Neural cell (in vitro differentiated cells): ENCODE measurements around the gene TLE7. TPM values are rescaled to one million over a fixed set of nuclear protein-coding genes. Genes with fewer than 3 reads are reported as not detected.

Experiments
- H2AFZ ChIP-seq: fragments of 200-600, 300-800 bp; sonication (generic), shearing (Covaris generic); 2 replicates; pipeline ENCODE4 v1.6.0; 2014; ENCODE audit warnings: low read depth, mild to moderate bottlenecking, antibody characterized with exemption, low read length, moderate library complexity
- H3F3A ChIP-seq: fragments of 200-600 bp; shearing (Covaris generic); 2 replicates; pipeline ENCODE4 v1.6.1; 2016; ENCODE audit warnings: mild to moderate bottlenecking, moderate library complexity, mixed read lengths, antibody characterized with exemption, low read length; ENCODE audit not compliant: insufficient read depth, poor library complexity, severe bottlenecking
- H3K27ac ChIP-seq: fragments of 200-600, 300-800 bp; sonication (generic), shearing (Covaris generic); 2 replicates; pipeline ENCODE4 v1.5.1; 2014; ENCODE audit warnings: mild to moderate bottlenecking, low read length, moderate library complexity
- H3K27me3 ChIP-seq: fragments of 300-800, 200-600 bp; sonication (generic), shearing (Covaris generic); 2 replicates; pipeline ENCODE4 v1.6.0; 2014; ENCODE audit warnings: mild to moderate bottlenecking, low read depth, low read length, moderate library complexity; ENCODE audit not compliant: insufficient read depth
- H3K36me3 ChIP-seq: fragments of 300-800, 200-600 bp; sonication (generic), shearing (Covaris generic); 2 replicates; pipeline ENCODE4 v1.5.1; 2014; ENCODE audit warnings: mild to moderate bottlenecking, antibody characterized with exemption, low read length, moderate library complexity; ENCODE audit not compliant: insufficient read depth
- H3K4me2 ChIP-seq: fragments of 300-800, 200-600 bp; sonication (generic), shearing (Covaris generic); 2 replicates; pipeline ENCODE4 v1.6.0; 2014; ENCODE audit warnings: mild to moderate bottlenecking, low read length
- H3K4me3 ChIP-seq: fragments of 300-800, 200-600 bp; sonication (generic), shearing (Covaris generic); 2 replicates; pipeline ENCODE4 v1.5.1; 2014; ENCODE audit warnings: mild to moderate bottlenecking, low read length, moderate library complexity
- H3K79me2 ChIP-seq: fragments of 200-600 bp; shearing (Covaris generic); replicated peaks from 2 replicates; pipeline ENCODE4 v1.6.0; 2014; ENCODE audit warnings: mild to moderate bottlenecking, low read length, moderate library complexity; ENCODE audit not compliant: insufficient read depth
- H3K9ac ChIP-seq: fragments of 300-800, 200-600 bp; sonication (generic), shearing (Covaris generic); 2 replicates; pipeline ENCODE4 v1.6.1; 2016; ENCODE audit warnings: mild to moderate bottlenecking, low read length, mixed read lengths
- H3K9me2 ChIP-seq: fragments of 200-600 bp; shearing (Covaris generic); 2 replicates; pipeline ENCODE4 v1.6.1; 2016; ENCODE audit warnings: mild to moderate bottlenecking, low read length, mixed read lengths; ENCODE audit not compliant: insufficient read depth
- H3K9me3 ChIP-seq: fragments of 200-600, 300-800 bp; sonication (generic), shearing (Covaris generic); 2 replicates; pipeline ENCODE4 v1.6.1; 2016; ENCODE audit warnings: mild to moderate bottlenecking, mixed run types, low read length, moderate library complexity, mixed read lengths
- H4K20me1 ChIP-seq: fragments of 200-600 bp; shearing (Covaris generic); 2 replicates; pipeline ENCODE4 v1.6.1; 2016; ENCODE audit warnings: mild to moderate bottlenecking, mixed run types; ENCODE audit not compliant: insufficient read depth
- EP300 ChIP-seq: fragments of 450-650 bp; conservative IDR thresholded peaks from 2 replicates; pipeline ENCODE4 v1.6.1; 2014; ENCODE audit warnings: antibody characterized with exemption, mild to moderate bottlenecking, moderate library complexity; ENCODE audit not compliant: poor library complexity, severe bottlenecking
- EZH2 ChIP-seq: fragments of 200-600, 300-800 bp; shearing (Covaris generic), sonication (generic); IDR thresholded peaks from 2 replicates; pipeline ENCODE4 v1.6.1; 2014; ENCODE audit warnings: antibody characterized with exemption, low read length, borderline replicate concordance, mild to moderate bottlenecking; ENCODE audit not compliant: insufficient read depth, poor library complexity, severe bottlenecking
- MXI1 ChIP-seq: fragments of 450-650 bp; conservative IDR thresholded peaks from 2 replicates; pipeline ENCODE4 v1.6.1; 2014; ENCODE audit warnings: antibody characterized with exemption, mild to moderate bottlenecking; ENCODE audit not compliant: poor library complexity, severe bottlenecking
- POLR2AphosphoS5 ChIP-seq: IDR thresholded peaks from 2 replicates; pipeline ENCODE4 v1.6.1; 2012
- RAD21 ChIP-seq: fragments of 450-650 bp; conservative IDR thresholded peaks from 2 replicates; pipeline ENCODE4 v1.6.1; 2014; ENCODE audit warnings: antibody characterized with exemption, mild to moderate bottlenecking, moderate library complexity
- SMC3 ChIP-seq: fragments of 450-650 bp; conservative IDR thresholded peaks from 2 replicates; pipeline ENCODE4 v1.6.1; 2014; ENCODE audit warnings: antibody characterized with exemption, mild to moderate bottlenecking, moderate library complexity; ENCODE audit not compliant: poor library complexity
- TAF1 ChIP-seq: IDR thresholded peaks from 2 replicates; pipeline ENCODE4 v1.6.1; 2012; ENCODE audit warnings: low read depth
- polyA plus RNA-seq: library from polyadenylated mRNA; depleted of rRNA; stranded (reverse); fragments of >200 nt; gene quantifications from 2 replicates; pipeline ENCODE4 v1.2.3, GENCODE V29; 2014
- TF ChIP-seq, protein P1 (sequence below): fragments of 450-650 bp; IDR thresholded peaks from 2 replicates; pipeline ENCODE4 v1.5.1; 2014; ENCODE audit warnings: antibody characterized with exemption, mild to moderate bottlenecking, moderate library complexity; ENCODE audit not compliant: poor library complexity, severe bottlenecking
- TF ChIP-seq, protein P2 (sequence below): IDR thresholded peaks from 2 replicates; pipeline ENCODE4 v1.6.1; 2012; ENCODE audit warnings: borderline replicate concordance

The TLE7 gene
- polyA plus RNA-seq, 1 donor from 2014 or later: not detected

- Histone ChIP-seq H3K27ac (no peak overlapping the region), H3K9me3 (peaks cover 26% of the 10 kb centered on the region), H3K4me2 (no peak overlapping the region), H3K9me2 (no peaks in the 10 kb centered on the region), H3F3A (no peaks in the 10 kb centered on the region), H3K9ac (no peak overlapping the region), H2AFZ (no peak overlapping the region), H4K20me1 (no peaks in the 10 kb centered on the region), H3K79me2 (no peaks in the 10 kb centered on the region), H3K36me3 (peaks cover 29% of the 10 kb centered on the region), H3K27me3 (no peaks in the 10 kb centered on the region), H3K4me3 (no peak overlapping the region)
- TF ChIP-seq, protein P1, sequence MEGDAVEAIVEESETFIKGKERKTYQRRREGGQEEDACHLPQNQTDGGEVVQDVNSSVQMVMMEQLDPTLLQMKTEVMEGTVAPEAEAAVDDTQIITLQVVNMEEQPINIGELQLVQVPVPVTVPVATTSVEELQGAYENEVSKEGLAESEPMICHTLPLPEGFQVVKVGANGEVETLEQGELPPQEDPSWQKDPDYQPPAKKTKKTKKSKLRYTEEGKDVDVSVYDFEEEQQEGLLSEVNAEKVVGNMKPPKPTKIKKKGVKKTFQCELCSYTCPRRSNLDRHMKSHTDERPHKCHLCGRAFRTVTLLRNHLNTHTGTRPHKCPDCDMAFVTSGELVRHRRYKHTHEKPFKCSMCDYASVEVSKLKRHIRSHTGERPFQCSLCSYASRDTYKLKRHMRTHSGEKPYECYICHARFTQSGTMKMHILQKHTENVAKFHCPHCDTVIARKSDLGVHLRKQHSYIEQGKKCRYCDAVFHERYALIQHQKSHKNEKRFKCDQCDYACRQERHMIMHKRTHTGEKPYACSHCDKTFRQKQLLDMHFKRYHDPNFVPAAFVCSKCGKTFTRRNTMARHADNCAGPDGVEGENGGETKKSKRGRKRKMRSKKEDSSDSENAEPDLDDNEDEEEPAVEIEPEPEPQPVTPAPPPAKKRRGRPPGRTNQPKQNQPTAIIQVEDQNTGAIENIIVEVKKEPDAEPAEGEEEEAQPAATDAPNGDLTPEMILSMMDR: no peak
- TF ChIP-seq, protein P2, sequence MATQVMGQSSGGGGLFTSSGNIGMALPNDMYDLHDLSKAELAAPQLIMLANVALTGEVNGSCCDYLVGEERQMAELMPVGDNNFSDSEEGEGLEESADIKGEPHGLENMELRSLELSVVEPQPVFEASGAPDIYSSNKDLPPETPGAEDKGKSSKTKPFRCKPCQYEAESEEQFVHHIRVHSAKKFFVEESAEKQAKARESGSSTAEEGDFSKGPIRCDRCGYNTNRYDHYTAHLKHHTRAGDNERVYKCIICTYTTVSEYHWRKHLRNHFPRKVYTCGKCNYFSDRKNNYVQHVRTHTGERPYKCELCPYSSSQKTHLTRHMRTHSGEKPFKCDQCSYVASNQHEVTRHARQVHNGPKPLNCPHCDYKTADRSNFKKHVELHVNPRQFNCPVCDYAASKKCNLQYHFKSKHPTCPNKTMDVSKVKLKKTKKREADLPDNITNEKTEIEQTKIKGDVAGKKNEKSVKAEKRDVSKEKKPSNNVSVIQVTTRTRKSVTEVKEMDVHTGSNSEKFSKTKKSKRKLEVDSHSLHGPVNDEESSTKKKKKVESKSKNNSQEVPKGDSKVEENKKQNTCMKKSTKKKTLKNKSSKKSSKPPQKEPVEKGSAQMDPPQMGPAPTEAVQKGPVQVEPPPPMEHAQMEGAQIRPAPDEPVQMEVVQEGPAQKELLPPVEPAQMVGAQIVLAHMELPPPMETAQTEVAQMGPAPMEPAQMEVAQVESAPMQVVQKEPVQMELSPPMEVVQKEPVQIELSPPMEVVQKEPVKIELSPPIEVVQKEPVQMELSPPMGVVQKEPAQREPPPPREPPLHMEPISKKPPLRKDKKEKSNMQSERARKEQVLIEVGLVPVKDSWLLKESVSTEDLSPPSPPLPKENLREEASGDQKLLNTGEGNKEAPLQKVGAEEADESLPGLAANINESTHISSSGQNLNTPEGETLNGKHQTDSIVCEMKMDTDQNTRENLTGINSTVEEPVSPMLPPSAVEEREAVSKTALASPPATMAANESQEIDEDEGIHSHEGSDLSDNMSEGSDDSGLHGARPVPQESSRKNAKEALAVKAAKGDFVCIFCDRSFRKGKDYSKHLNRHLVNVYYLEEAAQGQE: no peak
- TF ChIP-seq MXI1 (no peak), POLR2AphosphoS5 (no peak), SMC3 (no peak), TAF1 (no peak), EP300 (no peak), EZH2 (no peak), RAD21 (no peak)
These were observed 11.2 kb upstream of the TLE7 start for GRCh38 chr16:71453036-71453435.

- Histone ChIP-seq H3K27ac (no peak overlapping the region), H3K27me3 (no peaks in the 10 kb centered on the region), H3K9ac (no peak overlapping the region), H3K4me2 (no peak overlapping the region), H3K36me3 (peaks cover 32% of the 10 kb centered on the region), H2AFZ (no peak overlapping the region), H3K9me3 (peaks cover 30% of the 10 kb centered on the region), H3K79me2 (no peaks in the 10 kb centered on the region), H3F3A (no peaks in the 10 kb centered on the region), H3K9me2 (no peaks in the 10 kb centered on the region), H4K20me1 (no peaks in the 10 kb centered on the region), H3K4me3 (no peak overlapping the region)
- TF ChIP-seq SMC3: no peak
These were observed 7.2 kb upstream of the TLE7 start for GRCh38 chr16:71449020-71449419.

GRCh38 chr16:71448274-71448866 lies 6.5 kb upstream of the TLE7 start:
- no peak overlapping the region for H3K4me3 ChIP-seq
- TF ChIP-seq, protein P1: no peak
- TF ChIP-seq RAD21: no peak
- no peak for TF ChIP-seq TAF1
- no peak for TF ChIP-seq POLR2AphosphoS5
- TF ChIP-seq, protein P2: no peak
- H3K9me2 ChIP-seq: no peaks in the 10 kb centered on the region
- H3K9me3 ChIP-seq: peaks cover 30% of the 10 kb centered on the region
- no peaks in the 10 kb centered on the region for H3K79me2 ChIP-seq
- H4K20me1 ChIP-seq: no peaks in the 10 kb centered on the region
- no peaks in the 10 kb centered on the region for H3K27me3 ChIP-seq
- H3K27ac ChIP-seq: no peak overlapping the region
- H3K9ac ChIP-seq: no peak overlapping the region
- no peak overlapping the region for H2AFZ ChIP-seq
- no peaks in the 10 kb centered on the region for H3F3A ChIP-seq
- peaks cover 32% of the 10 kb centered on the region for H3K36me3 ChIP-seq
- no peak overlapping the region for H3K4me2 ChIP-seq
